Measurements from ENCODE around the gene MSRB3.

The MSRB3 gene

DNA sequence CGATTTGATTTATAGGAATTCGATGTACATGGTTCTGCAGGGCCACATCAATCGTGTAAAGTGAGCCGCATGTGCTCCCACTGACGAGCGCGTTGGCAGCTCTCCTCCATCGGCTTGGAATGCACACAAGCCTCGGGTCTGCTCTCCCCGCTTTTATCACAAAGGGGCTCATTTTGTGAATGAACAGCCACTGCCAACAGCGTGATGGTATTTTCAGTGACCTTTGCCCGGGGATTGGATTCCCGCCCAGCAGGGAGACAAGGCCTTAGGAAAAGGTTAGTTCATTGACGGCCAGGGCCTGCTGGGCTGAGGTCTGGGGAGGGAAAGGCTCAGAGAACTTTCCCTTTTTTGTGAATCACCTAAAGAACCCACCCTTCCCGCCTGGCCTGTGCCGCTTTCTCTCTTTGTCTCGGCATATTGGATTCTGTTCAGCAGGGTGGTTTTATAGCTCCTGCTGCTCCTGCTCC lies 232.1 kb downstream of the MSRB3 start:
- no peak overlapping the region for H3K27ac ChIP-seq
- TF ChIP-seq, protein P1, sequence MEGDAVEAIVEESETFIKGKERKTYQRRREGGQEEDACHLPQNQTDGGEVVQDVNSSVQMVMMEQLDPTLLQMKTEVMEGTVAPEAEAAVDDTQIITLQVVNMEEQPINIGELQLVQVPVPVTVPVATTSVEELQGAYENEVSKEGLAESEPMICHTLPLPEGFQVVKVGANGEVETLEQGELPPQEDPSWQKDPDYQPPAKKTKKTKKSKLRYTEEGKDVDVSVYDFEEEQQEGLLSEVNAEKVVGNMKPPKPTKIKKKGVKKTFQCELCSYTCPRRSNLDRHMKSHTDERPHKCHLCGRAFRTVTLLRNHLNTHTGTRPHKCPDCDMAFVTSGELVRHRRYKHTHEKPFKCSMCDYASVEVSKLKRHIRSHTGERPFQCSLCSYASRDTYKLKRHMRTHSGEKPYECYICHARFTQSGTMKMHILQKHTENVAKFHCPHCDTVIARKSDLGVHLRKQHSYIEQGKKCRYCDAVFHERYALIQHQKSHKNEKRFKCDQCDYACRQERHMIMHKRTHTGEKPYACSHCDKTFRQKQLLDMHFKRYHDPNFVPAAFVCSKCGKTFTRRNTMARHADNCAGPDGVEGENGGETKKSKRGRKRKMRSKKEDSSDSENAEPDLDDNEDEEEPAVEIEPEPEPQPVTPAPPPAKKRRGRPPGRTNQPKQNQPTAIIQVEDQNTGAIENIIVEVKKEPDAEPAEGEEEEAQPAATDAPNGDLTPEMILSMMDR (IDR thresholded peaks at IDR 0.05; ENCODE audit: low read depth, low read length, missing control alignments): no peak
- in situ Hi-C loops (cut with HindIII; ENCODE audit: low pct_ligation_motif_present, low sequenced_read_pairs): no loop called here
- H3K27me3 ChIP-seq (replicated peaks): no peaks in the 10 kb centered on the region
- no peaks in the 10 kb centered on the region for H3K36me3 ChIP-seq (replicated peaks)
- no peak for DNase-seq
- no peak overlapping the region for H3K4me3 ChIP-seq (ENCODE audit: low read depth, low read length)

DNA sequence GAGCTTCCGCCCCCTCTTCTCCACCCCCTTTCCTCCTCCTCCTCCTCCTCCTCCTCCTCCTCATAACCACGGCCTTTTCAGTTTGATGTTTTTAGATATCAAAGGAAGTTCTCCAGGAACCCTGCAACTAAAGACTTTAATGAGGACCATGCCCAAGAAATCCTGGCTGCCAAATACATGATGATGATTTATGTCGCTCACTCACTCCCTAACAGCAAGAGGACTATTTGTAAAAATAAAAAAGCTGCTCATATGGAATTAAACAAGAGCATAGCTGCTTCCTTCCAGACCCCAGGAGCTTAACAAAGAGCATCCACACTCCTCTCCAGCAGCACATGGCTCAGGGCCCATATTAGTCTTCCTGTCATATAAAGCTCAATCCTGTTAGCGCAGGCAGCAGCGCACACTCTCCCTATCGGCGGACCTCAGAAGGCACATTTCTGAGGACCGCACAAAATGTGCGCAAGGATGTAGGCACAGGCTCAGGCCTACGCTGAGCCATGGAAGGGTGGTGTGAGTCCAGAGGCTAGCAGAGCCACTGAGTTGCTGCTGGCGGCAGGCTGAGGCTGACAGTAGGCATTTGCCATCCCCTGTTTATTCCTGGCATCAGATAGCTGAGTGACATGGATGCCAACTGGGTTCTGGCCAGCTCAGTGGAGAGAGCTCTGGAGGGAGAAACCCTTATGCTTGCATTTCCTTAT lies 232.8 kb downstream of the MSRB3 start:
- TF ChIP-seq, protein P1 (IDR thresholded peaks at IDR 0.05; ENCODE audit: low read depth, low read length, missing control alignments): no peak
- Histone ChIP-seq H3K36me3 (replicated peaks) (no peaks in the 10 kb centered on the region), H3K4me3 (ENCODE audit: low read depth, low read length) (no peak overlapping the region), H3K27ac (no peak overlapping the region), H3K27me3 (replicated peaks) (no peaks in the 10 kb centered on the region)
- in situ Hi-C loops (cut with HindIII; ENCODE audit: low pct_ligation_motif_present, low sequenced_read_pairs): no loop called here
- DNase-seq: no peak

DNA sequence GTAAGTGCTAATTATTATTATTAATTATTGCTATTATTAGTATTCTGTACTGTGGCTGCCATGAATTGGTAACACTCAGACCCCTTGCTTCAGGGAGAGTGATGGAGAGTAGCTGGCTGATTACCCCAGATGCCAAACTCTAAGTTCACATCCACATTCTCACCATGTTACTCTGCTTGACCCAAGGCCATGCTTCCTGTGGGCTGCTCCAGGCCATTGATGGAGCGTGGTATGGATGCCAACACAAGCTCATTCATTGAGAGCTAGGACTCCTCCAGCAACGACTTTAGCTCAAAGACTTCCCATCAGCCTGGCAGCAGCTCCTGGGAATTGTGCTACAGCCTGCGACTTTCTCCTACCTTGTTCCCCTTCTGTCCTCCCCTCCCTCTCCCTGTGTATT lies 233.4 kb downstream of the MSRB3 start:
- Histone ChIP-seq H3K27ac (no peak overlapping the region), H3K4me3 (ENCODE audit: low read depth, low read length) (no peak overlapping the region), H3K36me3 (replicated peaks) (no peaks in the 10 kb centered on the region), H3K27me3 (replicated peaks) (no peaks in the 10 kb centered on the region)
- TF ChIP-seq, protein P1 (IDR thresholded peaks at IDR 0.05; ENCODE audit: low read depth, low read length, missing control alignments): no peak
- no peak for DNase-seq
- in situ Hi-C loops (cut with HindIII; ENCODE audit: low pct_ligation_motif_present, low sequenced_read_pairs): no loop called here

Data from brain microvascular endothelial cell (primary cell).